ENCODE data around the gene TTLL10.

The TTLL10 gene

GRCh38 chr1:1165485-1165884 lies 8.2 kb upstream of the TTLL10 start:
- Histone ChIP-seq H3K36me3 (ENCODE audit: low read length) (no peaks in the 10 kb centered on the region), H3K79me2 (ENCODE audit: insufficient read depth, low read length) (no peaks in the 10 kb centered on the region), H4K20me1 (ENCODE audit: low read depth, low read length) (no peaks in the 10 kb centered on the region), H3K27ac (ENCODE audit: low read depth, low read length) (no peak overlapping the region), H3K4me3 (ENCODE audit: insufficient read depth, low read length, poor library complexity, severe bottlenecking) (no peak overlapping the region), H3K4me2 (ENCODE audit: low read depth, low read length, poor library complexity, severe bottlenecking) (no peak overlapping the region), H2AFZ (ENCODE audit: low read depth, low read length, severe bottlenecking) (no peak overlapping the region), H3K9me3 (ENCODE audit: insufficient read depth, low read length) (no peaks in the 10 kb centered on the region), H3F3A (ENCODE audit: insufficient read depth) (no peaks in the 10 kb centered on the region), H3K27me3 (ENCODE audit: low read length) (no peaks in the 10 kb centered on the region), H3K9me2 (replicated peaks; ENCODE audit: insufficient read depth, low read length) (no peaks in the 10 kb centered on the region), H3K9ac (ENCODE audit: low read length) (no peak overlapping the region)
- TF ChIP-seq CTCF (IDR thresholded peaks at IDR 0.05; ENCODE audit: insufficient read depth, low read length, poor library complexity, severe bottlenecking) = no peak
- no peak for TF ChIP-seq EZH2phosphoT487 (conservative IDR thresholded peaks at IDR 0.05; ENCODE audit: low read length)

- no peaks in the 10 kb centered on the region for H3K9me3 ChIP-seq (ENCODE audit: insufficient read depth, low read length)
- H3K4me2 ChIP-seq (ENCODE audit: low read depth, low read length, poor library complexity, severe bottlenecking) = no peak overlapping the region
- no peak overlapping the region for H3K9ac ChIP-seq (ENCODE audit: low read length)
- no peaks in the 10 kb centered on the region for H3K79me2 ChIP-seq (ENCODE audit: insufficient read depth, low read length)
- no peak overlapping the region for H2AFZ ChIP-seq (ENCODE audit: low read depth, low read length, severe bottlenecking)
- TF ChIP-seq CTCF (IDR thresholded peaks at IDR 0.05; ENCODE audit: insufficient read depth, low read length, poor library complexity, severe bottlenecking) (no peak), EZH2phosphoT487 (conservative IDR thresholded peaks at IDR 0.05; ENCODE audit: low read length) (no peak)
- H4K20me1 ChIP-seq (ENCODE audit: low read depth, low read length) = no peaks in the 10 kb centered on the region
- no peaks in the 10 kb centered on the region for H3K36me3 ChIP-seq (ENCODE audit: low read length)
- no peak overlapping the region for H3K27ac ChIP-seq (ENCODE audit: low read depth, low read length)
- H3K27me3 ChIP-seq (ENCODE audit: low read length) = no peaks in the 10 kb centered on the region
- H3K9me2 ChIP-seq (replicated peaks; ENCODE audit: insufficient read depth, low read length) = no peaks in the 10 kb centered on the region
- no peaks in the 10 kb centered on the region for H3F3A ChIP-seq (ENCODE audit: insufficient read depth)
- H3K4me3 ChIP-seq (ENCODE audit: insufficient read depth, low read length, poor library complexity, severe bottlenecking) = no peak overlapping the region
Observed at GRCh38 chr1:1165900-1166421, 7.7 kb upstream of the TTLL10 start.

GRCh38 chr1:1166642-1167397 lies 6.9 kb upstream of the TTLL10 start:
- Histone ChIP-seq H3K27ac (ENCODE audit: low read depth, low read length) (no peak overlapping the region), H3K4me2 (ENCODE audit: low read depth, low read length, poor library complexity, severe bottlenecking) (no peak overlapping the region)

More at GRCh38 chr1:1166642-1167397, 6.9 kb upstream of the TTLL10 start:
- no peaks in the 10 kb centered on the region for H4K20me1 ChIP-seq (ENCODE audit: low read depth, low read length)
- H3F3A ChIP-seq (ENCODE audit: insufficient read depth) = no peaks in the 10 kb centered on the region
- H3K27me3 ChIP-seq (ENCODE audit: low read length) = no peaks in the 10 kb centered on the region
- TF ChIP-seq EZH2phosphoT487 (conservative IDR thresholded peaks at IDR 0.05; ENCODE audit: low read length) (no peak), CTCF (IDR thresholded peaks at IDR 0.05; ENCODE audit: insufficient read depth, low read length, poor library complexity, severe bottlenecking) (no peak)
- H3K9me3 ChIP-seq (ENCODE audit: insufficient read depth, low read length) = no peaks in the 10 kb centered on the region
- no peaks in the 10 kb centered on the region for H3K9me2 ChIP-seq (replicated peaks; ENCODE audit: insufficient read depth, low read length)
- no peaks in the 10 kb centered on the region for H3K79me2 ChIP-seq (ENCODE audit: insufficient read depth, low read length)
- no peaks in the 10 kb centered on the region for H3K36me3 ChIP-seq (ENCODE audit: low read length)
- no peak overlapping the region for H3K4me3 ChIP-seq (ENCODE audit: insufficient read depth, low read length, poor library complexity, severe bottlenecking)
- no peak overlapping the region for H3K9ac ChIP-seq (ENCODE audit: low read length)
- H2AFZ ChIP-seq (ENCODE audit: low read depth, low read length, severe bottlenecking) = no peak overlapping the region
